NCI-H2171 (cell line): Measurements from ENCODE around the gene IFITM2.
"Not testable (repeated sequence)": the region's sequence is repeated elsewhere in the genome, so short reads cannot be mapped to it uniquely, and the experiment has no call there.

Source experiments
- DNase-seq: peaks from one replicate; lab custom pipeline; 2025; lab: John Stamatoyannopoulos, UW

Gene IFITM2

DNA sequence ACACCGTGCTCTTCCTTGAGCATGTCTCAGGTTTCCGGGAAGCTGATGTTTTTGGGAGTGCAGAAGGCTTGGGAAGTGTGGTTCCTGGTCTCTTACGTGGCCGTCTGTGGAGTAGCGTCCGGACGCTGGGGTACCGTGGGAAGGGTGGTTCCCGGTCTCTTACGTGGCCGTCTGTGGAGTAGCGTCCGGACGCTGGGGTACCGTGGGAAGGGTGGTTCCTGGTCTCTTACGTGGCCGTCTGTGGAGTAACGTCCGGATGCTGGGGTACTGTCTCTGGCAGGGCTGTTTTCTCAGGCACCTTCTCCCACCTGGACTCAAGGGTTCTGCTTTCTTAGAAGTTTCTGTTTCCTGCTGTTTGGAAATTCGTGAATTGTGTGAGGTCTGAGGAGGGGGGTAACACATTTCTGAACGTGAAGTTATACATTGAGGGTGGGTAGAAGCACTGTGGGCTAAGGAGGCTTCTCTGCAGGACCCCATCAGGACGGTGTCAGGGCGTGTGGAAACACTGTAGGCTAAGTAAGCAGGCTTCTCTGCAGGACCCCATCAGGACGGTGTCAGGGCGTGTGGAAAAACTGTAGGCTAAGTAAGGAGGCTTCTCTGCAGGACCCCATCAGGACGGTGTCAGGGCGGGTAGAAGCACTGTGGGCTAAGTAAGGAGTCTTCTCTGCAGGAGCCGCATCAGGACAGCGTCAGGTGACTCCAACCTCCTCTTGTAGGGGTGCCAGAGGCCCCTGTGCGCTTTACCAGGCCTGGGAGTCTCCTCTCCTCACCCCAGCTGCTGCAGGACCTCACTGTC lies 18.4 kb downstream of the IFITM2 start:
- no peak for DNase-seq

DNA sequence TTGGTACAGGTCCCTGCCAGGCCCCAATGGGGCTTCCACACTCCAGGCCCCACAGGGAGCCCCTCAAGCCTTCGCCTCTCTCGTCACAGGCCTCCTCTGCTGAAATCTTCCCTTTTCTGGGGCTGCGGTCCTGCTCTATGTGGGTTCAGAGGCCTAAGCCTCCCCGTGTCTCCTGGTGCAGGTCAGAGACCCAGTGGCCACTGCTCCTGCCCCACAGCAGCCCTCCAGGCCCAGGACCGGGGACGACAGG lies 18.9 kb downstream of the IFITM2 start:
- DNase-seq: no peak

DNA sequence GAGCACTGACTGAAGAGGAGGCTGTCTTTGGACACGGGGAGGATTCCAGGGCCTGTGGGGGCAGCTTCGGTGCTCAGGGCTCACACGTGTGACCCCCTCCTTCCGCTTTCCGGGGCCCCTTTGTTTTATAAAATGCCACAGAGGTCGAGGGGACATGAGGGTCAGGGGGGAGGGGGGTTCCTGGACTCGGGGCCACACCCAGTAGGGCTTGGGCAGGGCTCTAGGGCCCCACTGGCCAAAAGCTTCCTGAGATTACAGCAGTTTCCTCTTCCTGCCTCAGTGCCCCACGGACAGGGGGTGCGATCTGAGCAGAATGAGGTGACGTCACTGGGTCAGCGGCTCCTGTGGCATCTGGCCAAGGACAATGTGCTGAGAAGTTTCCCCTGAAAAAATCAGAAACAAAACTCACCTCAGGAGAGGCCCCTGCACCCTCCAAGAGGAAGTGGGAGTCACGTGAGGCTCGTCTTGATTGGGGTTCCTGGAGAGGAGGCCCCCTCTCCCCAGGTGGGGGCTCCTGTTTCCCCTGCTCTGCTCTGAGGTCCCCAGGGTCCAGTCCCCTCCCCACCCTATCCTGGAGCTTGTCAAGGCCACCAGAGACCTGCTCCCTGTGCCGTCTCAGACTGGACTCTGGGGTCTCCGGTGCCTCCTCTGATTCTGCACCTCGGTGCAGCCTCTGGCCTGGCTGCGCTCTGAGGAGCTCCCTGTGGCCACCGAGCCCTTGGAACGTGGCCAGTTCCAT lies 19.4 kb downstream of the IFITM2 start:
- DNase-seq: no peak

DNA sequence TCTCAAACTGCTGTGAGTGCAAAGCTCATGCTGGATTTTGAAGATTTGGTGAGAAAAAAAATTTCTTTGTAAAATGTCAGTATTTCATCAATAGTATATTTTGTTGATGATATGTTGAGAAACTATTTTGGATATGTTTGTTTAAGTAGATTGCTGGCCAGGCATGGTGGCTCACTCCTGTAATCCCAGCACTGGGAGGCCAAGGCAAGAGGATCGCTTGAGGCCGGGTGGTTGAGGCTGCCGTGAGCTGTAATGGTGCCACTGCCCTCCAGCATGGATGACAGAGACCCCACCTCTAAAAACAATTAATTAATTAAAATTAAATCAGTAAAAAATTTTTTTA lies 19.9 kb downstream of the IFITM2 start:
- no peak for DNase-seq

DNA sequence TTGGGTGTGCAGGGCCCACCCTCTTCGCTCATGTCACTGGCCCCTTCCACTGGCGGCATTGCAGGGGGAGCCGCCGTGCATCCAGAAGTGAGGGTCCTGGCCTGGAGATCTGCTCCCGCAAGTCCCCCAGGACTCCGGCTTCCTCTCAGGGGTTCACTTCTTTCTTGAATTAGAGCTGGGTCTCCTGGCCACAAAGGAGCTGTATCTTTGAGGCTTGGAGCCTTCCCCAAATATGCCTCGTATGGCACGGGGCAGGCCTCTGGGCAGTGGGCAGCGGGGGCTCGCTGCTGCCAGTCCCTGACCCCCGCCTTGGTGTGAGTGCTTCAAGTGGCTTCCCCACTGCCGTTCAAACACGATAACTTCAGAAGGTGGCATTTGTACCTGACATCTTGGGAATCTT lies 20.4 kb downstream of the IFITM2 start:
- DNase-seq: no peak

DNA sequence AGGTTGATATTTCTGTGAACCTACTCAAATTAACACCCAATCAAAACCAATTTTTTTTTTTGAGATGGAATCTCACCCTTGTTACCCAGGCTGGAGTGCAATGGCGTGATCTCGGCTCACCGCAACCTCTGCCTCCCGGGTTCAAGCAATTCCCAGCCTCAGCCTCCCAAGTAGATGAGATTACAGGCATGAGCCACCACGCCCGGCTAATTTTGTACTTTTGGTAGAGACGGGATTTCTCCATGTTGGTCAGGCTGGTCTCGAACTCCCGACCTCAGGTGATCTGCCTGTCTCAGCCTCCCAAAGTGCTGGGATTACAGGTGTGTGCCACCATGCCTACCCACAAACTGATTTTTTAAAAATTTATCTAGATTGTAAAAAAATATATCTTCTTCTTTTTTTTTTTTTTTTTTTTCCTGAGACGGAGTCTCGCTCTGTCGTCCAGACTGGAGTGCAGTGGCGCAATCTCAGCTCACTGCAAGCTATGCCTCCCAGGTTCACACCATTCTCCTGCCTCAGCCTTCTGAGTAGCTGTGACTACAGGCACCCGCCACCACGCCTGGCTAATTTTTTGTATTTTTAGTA lies 21.0 kb downstream of the IFITM2 start:
- not testable (repeated sequence) for DNase-seq

DNA sequence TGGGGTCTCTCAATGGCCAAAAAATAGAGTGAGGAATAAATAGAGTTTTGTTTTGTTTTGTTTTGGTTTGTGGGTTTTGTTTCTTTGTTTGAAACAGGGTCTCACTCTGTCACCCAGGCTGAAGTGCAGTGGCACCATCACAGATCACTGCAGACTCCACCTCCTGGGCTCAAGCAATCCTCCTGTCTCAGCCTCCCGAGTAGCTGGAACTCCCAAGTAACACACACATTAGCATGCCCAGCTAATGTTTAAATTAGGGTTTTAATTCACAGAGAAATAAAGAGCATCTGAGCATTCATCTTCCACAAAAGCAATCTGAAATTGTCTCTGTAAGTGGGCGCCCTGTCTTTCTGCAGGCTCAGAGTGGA lies 22.3 kb downstream of the IFITM2 start:
- DNase-seq: no peak

DNA sequence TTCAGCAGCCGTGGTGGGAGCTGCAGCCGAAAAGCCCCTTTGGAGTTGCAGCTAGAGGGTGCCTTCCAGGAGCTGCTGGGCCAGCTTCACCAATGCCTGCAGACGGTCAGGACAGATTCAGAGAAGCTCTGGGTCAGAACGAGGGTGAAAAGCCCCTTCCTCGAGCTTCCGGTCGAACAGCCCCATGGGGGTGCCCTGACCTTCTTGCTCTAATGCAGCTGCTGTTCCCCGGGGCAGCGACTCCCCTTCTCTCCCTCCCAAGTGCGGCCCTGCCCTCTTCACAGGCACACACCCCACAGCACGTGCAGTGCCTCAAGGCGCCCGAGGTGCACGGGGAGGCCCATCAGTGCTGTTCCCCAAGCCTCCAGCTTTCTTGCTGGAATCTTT lies 22.7 kb downstream of the IFITM2 start:
- no peak for DNase-seq

DNA sequence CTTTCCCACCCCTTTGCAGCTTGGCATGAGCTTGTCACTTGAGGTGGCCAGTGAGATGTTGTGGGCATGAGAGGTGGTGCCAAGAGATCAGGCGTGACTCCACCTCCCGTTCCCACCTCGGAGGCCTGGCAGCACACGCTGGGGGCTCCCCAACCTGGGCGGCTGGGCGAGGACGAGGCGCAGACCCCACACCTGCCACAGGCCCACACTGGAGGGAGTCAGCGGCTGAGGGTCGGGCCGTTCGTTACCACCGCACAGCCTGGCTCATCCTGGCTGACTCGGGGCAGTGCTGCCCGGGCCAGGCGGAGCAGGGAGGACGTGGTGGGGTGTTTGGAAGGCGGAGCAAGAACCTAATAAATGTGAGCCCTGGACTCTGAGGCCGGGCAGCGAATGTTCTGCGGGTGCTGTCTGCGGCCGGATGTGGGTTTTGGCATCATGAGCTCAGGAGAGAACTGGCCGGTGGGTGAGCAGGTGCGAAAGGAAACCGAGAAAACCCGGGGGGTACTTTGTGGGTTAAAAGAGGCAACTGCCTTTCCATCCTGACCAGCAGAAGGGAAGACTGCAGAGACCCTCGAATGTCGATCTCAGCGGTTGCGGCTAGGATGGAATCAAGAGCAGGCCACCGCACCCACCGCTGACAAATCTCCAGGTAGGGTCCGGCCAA lies 23.2 kb downstream of the IFITM2 start:
- DNase-seq: no peak

DNA sequence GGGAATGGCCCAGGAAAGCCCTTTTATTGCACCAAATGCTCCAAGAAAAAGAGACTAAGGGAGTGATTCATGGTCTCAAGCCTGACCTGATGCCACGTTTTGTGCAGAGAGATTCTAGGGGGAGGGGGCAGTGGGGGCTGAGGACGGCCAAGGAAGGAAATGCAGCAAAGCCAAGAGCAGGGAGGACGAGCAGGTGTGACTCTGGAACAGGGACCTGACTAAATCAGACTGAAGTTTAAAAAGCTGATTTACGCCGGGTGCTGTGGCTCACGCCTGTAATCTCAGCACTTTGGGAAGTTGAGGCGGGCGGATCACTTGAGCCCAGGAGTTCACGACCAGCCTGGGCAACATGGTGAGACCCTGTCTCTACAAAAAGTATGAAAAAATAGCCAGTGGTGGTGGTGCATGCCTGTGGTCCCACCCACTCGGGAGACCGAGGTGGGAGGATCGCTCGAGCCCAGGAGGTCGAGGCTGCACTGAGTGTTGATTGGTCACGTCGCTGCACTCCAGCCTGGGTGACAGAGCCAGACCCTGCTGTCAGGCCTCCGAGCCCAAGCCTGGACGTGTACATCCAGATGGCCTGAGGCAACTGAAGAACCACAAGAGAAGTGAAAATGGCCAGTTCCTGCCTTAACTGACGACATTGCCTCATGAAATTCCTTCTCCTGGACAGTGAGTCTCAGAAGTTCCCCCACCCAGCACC lies 23.9 kb downstream of the IFITM2 start:
- DNase-seq: no peak

DNA sequence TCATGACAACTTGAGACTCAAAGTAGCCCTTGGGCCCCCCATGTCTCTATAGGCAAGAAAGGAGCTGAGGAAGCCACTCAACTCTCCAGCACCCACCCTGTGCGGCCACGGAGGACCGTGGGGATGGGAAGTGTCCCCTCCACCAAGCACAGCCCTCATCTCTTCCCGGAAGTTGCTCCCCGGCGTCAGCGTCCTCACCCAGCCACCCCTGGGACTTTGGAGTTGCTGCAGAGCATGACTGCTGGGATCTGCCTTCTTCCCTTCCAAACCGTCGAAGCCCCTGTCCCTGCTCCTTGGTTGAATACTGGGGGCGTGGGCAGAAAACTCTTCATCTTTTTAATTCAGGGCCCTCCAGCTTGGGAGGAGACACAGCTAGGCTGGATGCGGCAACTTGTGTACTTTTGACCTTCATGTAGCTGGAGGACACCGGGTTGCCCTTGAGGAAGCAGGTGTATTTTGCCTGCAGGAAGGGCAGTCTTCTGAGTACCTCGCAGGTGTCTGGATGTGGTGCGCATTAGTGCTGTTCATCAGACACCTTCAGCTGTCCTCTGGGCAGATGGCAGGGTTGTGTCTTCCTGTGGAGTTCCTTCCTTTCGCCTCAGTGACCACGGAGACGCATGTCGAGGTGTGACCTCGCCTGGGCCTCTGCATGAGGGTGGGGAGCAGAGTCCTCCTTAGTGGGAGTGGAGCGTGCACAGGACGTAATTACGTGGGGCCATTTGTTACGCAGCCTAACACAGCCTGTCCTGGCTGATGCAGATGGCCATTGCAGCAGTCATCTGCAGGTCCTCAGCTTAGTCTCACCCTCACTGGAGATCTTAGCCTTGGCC lies 25.2 kb downstream of the IFITM2 start:
- DNase-seq: no peak

DNA sequence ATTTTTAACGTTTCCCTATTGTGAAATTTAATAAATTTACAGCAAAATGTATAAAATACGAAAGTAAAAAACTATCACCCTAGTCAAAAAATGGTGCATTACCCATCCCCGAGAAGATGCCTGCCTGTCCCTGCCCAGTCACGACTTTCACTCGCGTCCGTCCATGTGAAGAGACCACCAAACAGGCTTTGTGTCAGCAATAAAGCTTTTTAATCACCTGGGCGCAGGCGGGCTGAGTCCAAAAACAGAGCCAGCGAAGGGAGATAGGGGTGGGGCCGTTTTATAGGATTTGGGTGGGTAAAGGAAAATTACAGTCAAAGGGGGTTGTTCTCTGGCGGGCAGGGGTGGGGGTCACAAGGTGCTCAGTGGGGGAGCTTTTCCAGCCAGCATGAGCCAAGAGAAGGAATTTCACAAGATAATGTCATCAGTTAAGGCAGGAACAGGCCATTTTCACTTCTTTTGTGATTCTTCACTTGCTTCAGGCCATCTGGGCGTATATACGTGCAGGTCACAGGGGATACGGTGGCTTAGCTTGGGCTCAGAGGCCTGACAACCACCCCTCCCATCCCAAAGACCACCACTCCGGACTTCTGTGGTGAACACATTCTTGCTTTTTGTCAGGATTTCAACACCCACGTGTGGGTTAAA lies 26.1 kb downstream of the IFITM2 start:
- not testable (repeated sequence) for DNase-seq

DNA sequence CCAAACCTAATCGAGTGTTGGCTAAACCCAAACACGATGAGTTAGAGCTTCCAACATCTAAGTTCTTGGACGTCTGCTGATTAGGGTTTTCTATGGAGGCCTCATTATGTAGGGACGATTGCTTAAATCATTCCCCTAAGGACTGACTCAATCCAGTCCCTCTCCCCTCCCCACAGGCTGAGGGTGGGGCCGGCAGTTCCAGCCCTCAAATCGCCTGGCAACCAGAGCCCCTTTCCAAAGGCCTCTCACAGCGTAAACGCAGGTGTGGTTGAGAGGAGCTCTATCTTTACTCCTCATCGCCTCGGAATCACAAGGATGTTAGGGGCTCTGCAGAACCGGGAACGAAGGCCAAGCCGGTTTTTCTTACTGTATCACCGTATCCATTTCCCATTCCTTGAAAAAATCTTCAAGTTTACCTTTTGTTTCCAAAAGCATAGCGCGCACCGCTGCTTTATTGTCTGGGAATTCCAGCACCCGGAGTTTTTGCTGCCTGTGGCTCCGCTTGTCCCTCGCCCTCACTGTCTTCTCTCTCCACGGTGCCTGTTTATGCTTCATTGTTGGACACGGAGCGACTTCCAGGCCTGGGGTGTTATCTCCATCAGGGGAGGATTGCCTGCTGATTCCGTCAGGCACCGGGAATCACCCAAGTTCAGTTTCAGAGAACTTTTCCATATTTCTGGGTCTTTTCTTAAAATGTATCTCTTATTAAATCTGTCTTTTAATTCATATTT lies 26.8 kb downstream of the IFITM2 start:
- no peak for DNase-seq

DNA sequence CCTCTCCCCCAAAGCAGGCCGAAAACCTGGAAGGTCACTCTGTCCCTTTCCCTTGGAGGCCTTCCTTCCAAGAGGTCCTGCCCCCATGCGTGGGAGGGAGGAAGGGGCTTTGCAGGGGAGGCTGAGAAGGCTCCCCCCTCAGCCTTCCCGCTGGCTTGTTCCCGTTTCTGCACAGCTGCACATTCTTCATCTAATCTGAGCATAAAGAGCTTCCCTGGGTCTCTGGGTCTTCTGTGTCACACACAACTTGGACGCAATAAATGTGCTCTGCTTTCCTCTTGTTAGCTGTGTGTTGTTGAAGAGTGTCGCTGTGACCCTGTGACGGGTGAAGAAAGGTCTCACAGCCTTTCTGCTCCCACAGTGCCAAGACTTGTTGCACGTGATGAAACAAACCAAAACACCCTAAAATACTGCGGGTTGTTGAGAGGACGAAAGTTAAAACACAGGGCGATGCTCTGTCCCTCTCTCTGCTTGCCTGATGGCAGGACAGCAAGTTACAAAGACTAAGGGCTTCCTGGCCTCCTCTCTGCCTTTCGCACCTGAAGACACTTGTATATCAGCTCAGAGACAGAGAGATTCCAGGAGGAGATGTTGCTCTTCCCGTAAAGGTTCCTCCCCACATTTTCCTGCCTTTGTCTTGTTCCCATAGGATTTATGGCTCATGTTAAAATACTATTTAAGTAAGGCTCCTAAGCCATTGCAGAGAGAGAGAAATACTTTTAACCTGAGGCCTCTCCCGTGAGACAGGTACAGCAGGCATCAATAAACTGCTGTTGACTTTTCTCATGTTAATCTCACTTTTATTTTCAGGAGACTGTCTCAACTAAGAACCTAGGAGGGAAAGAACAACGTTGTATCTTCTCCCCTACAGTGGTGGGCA lies 28.4 kb downstream of the IFITM2 start:
- DNase-seq: no peak

DNA sequence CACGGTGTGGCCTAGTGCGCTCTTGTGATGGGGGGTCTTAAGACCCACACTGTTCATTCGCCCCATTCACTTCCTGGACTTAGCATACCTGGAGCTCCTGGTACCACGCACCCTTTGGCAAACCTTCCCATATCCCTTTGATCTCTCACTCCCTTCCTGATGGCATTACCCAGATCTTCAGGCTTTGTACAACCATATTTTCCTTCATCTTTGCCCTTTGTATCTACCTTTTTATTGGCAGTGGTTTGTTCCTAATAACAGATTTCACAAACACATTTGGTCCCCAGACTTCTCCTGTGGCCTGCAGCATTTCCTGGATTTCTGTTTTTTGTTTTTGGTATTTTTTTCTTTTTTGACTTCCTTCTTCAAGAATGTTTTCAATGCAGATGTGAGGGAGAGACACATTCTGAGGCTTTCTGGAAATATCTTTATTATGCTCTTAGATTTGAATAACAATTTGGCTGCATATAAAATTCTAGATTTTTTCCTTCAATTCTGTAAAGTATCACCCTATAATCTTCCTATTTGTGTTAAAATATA lies 29.1 kb downstream of the IFITM2 start:
- DNase-seq: no peak

DNA sequence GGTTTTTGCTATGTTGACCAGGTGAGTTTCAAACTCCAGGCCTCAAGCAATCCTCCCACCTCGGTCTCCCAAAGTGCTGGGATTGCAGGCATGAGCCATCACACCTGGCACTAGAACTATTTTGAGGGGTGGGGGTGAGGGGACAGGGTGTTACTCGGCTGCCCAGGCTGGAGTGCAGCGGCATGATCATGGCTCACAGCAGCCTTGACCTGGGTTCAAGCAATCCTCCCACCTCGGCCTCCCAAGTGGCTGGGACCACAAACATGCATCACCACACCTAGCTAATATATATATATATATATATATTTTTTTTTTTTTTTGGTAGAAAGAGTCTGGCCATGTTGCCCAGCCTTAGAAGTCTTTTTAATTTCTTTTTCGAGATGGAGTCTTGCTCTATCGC lies 30.1 kb downstream of the IFITM2 start:
- DNase-seq: no peak

DNA sequence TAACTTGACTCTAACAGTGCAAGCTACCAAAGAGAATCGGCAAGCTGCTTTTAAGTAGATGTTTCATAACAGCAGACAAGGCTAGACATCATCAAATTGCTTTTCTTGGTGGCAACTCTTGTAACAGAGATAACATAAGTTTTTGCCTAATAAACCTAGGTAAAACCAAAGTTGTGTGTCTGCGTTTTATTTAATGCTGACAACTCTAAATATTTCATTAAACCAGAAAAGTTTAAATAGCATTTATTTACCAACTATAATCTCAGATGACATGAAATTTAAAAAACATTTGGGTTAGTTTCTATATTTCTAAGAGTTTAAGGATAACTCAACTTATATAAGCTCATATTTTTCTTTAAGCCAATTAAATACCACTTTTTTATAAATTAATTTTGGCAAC lies 32.3 kb downstream of the IFITM2 start:
- DNase-seq: no peak

DNA sequence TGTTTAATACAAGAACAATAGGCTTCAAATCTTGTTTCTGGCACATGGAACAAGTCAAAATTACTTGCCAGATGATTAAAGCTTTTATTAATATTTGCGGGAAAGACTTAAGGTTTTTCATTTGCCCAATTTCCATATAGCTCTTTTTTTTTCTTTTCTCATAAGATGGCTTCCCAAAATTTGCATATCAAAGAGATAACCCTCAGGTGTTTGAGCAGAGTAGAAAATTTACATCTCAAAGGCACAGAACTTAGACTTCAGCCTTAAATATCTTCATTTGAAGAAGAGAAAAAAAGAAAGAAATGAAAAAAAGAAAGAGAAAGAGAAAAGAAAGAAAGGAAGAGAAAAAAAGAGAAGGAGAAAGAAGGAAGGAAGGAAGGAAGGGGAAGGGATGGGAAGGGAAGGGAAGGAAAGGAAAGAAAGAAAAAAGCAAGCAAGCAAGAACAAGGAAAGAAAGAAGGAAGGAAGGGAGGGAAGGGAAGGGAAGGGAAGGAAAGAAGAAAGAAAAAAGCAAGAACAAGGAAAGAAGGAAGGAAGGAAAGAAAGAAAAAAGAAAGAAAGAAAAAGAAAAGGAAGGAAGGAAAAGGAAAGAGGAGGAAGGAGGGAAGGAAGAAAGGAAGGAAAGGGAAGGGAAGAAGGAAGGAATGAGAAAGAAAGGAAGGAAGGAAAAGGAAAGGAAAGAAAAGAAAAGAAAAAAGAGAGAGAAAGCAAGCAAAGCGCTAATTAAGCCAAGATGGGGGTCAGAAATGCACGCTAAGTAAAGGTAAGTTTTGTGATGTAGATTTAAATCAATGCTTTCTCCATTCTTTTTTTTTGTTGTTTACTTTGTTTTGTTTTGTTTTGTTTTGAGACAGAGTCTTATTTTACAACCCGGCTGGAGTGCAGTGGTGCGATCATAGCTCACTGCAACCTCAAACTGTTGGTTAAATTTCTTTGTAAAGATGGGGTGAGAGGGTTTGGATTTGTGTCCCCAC lies 33.2 kb downstream of the IFITM2 start:
- no peak for DNase-seq
